GM19468 (cell line): ENCODE data around the gene EMC8.

Experiments
- ATAC-seq: cut with Tn5 transposase; IDR thresholded peaks from one replicate; pipeline ENCODE4 v1.9.1; 2021; ENCODE audit warnings: mild to moderate bottlenecking, moderate library complexity, moderate number of reproducible peaks; ENCODE audit not compliant: unreplicated experiment; ENCODE audit errors: extremely low read depth

Gene EMC8

DNA sequence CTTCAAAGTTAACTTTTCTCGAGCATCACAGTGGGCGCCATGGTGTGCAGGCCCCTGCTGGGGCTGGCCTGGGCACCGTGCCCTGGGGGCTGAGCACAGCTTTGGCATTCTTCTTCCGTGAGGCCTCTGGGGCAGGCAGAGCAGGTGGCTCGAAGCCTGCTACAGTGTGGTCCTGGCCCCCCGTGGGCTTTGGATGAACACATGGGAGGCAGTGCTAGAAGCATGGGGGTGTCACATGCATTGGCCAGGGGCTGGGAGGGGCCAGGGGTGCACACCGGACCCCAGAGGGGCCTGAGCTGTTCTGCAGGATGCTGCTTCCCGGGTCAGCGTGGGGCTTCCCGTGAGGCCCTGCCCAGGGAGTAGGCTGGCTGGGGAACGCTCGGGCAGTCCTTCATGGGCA, 36.4 kb downstream of the EMC8 start:
- no peak for ATAC-seq

DNA sequence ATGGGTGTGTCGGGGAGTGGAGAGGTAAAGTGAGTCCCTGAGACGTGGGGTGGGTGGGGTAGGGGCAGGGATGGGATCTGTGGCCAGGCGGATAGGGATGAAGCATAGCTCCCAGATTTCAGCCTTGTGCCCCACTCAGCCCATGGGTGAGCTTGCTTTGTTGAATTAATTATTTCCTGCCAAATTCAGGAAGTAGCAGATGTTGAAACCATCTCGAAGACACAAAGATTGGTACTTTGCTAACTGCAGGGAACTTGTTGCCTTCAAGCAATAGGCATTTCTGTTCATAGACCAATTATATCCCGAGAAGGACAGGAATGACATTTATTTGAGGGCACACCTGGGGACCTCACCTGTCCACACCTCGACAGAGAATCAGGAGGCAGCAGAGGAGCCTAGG, 37.5 kb downstream of the EMC8 start:
- ATAC-seq, result no peak

DNA sequence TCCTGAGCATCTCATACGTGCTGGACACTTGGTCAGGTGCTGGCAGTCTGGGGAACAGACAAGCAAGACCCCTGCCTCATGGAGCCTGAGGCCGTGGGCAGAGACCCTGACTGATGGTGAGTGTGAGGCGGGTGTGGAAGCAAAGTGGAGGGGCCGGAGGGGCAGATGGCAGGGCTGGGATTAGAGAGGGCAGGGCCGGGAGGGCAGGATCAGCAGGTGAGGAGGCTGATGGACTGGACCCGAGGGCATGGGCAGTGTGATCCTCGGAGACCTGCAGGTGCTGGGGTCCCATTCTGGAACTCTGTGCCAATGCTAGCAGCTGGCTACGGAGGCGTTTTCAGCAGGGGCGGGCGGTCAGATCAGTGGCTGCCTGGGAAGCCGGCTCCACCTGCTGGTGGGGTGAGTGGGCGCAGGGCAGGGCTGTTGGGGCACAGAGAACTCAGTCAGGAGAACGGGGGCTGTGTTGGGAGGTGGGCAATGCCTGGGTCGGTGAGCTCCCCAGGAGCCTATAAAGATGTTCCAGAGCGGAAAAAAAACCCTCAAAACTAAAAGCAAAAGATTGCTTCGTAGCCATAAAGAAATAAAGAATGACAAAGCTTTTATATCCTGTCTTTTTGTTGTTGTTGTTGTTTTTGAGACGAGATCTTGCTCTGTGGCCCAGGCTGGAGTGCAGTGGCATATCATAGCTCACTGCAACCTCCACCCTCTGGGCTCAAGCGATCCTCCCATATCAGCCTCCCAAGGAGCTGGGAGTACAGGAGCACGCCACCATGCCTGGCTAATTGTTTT, 39.5 kb downstream of the EMC8 start:
- ATAC-seq, result no peak

DNA sequence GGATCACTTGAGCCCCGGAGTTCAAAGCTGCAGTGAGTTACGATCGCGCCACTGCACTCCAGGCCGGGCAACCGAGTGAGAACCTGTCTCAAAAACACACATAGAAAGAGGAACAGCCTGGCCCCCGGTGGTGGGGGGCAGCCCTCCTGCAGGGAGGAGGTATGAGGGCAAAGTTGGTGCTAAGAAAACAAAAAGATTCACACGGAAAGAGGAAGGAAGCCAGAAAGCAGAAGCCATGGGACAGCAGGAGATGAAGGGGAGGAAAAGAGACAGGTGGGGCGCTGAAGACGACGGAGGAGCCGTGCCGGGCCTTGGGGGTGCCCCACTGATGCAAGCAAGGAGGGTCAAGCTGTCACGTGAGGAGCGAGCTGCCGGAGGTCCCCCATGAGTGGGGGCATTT, 40.2 kb downstream of the EMC8 start:
- no peak for ATAC-seq

DNA sequence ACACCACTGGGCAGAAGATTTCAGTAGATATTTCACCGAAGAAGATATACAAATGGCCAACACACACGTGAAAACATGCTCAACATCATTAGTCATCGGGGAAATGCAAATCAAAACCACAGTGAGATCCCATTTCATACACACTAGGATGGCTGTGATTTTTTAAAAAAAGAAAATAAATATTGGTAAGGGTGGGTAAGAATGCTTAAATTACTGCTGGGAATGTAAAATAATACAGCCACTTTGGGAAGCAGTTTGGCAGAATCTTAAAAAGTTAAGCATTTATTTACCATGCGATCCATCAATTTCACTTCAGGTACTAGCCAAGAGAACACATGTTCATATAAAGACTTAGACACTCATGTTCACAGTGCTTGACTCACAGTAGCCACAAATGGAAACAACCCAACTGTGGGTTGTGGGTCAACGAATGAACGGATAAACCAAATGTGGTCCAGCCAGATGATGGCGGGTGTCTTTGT, 42.0 kb downstream of the EMC8 start:
- ATAC-seq, result peak; percentile 20

DNA sequence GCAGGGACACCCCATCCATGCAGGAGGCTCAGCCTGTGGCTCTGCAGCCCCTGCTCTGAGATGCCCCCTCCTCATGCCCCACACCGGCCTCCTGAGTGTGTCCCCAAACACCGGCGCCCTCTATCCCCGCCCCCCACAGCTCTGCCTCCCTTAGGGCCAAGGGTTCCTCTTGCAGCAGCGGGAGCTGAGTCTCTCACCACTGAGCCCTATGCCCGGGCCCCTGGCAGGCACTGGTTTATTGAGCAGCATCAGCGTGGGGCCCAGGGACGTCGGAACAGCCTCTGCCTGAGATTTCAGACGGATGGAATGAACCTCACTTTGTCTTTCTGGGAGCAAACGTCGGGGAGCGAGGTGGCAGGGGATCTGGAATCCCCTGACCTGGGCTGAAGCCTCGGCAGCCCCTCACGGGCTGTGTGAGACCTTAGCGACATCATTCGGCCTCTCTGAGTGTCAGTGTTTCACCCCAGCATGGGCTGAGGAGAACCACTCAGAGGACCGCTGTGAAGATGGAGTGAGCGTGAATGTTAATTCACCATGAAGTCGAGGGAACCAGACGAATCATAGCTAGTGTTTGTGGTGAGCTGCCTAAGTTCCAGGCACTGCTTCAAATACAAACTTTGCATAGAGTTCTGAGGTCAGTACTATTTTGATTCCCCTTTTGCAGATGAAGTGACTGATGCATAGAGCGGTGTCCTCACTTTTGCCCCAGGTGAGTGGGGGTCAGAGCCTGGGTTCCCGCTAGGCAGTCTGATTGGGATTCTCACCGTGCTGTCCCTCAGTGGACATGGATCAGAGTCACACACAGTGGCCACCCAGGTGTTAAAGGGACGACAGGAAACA, 43.2 kb downstream of the EMC8 start:
- ATAC-seq, result peak; percentile 52

DNA sequence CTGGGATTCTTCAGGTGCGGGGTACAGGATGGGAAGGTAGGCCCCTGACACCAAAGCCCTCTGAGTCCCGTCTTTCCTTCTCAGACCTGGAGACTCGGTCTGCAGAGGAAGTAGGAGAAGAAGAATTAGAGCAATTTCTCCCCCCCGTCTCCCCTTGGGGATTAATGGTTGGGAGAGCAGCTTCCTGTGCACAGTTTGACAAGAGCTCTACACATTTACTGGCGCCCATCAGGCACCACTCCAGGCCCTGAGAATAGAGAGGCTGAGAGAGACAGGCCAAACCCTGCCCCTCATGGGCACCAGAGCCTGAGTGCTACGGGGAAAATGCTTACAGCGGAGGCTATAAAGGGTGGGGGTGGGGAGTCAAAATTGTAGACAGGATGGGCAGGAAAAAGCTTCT, 44.9 kb downstream of the EMC8 start:
- no peak for ATAC-seq

DNA sequence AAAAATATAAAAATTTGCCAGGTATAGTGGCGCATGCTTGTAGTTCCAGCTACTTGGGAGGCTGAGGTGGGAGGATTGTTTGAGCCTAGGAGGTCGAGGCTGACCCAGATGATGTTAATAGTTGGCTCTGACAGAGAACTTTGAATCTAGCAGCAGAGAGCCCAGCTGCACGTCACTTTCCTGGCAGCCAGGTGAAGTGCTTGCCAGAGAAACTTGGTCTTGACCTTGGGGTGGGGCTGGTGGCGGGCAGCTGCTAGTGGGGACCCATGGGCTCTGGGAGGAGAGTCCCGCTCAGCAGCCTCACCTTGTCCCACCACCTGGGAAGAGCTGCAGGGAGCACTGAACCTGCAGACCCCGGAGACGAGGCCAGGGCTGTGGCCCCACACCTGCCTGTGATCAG, 45.4 kb downstream of the EMC8 start:
- ATAC-seq, result no peak

DNA sequence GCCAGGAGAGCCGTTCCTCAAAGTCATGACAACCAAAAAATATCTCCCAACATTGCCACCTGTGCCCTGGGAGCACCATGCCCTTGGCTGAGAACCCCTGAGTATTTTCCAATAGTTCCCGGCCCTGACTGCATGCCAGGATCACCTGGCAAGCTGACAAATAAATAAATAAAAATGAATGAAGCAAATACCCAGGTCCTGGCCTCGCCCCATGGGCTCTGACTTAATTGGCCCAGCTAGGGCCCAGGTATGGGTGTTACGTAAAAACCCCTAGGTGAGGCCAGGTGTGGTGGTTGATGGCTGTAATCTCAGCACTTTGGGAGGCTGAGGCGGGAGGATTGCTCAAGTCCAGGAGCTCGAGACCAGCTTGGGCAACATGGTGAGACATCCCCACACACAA, 45.8 kb downstream of the EMC8 start:
- ATAC-seq, result no peak

DNA sequence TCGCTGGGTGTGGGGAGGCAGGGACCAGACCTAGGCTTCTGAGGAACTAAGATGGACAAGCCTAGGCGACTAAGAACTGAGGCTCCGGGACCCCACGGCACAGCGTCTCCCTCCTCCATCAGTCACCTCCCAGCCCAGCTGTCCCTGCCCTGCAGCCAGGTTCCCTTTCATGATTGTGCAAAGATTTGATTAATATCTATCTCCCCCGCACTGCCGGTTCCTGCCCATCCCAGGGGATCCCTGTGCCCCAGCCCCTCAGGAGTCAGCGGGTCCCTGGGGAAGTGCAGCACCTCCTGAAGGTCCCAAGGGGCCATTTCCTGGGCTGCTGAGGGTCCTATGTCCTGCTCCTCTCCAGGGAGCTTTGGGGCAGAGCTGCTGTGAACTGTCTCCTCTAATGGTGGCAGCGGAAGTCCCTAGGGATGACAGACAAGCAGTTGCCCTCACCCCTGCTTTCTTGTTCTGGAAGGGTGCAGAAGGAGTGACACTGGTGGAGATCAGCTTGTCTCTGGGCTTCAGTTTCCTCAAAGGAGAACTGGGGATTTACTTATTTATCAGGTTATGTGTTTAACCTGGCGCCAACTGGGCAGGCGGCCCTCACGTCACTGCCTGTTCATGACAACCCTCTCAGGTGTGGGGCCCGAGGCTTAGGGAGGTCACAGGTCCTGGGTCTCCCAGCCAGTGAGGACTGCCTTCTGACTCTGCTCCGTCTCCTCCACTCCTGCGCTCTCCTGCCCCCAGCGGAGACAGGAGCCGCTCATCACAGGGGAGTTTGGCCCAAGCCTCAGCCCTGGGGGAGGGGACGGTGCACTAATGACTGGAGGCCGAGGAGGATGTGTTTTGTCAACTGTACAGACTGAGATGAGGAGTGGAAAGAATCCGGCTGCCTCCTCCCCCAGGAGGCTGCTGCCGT, 46.6 kb downstream of the EMC8 start:
- ATAC-seq, result no peak

DNA sequence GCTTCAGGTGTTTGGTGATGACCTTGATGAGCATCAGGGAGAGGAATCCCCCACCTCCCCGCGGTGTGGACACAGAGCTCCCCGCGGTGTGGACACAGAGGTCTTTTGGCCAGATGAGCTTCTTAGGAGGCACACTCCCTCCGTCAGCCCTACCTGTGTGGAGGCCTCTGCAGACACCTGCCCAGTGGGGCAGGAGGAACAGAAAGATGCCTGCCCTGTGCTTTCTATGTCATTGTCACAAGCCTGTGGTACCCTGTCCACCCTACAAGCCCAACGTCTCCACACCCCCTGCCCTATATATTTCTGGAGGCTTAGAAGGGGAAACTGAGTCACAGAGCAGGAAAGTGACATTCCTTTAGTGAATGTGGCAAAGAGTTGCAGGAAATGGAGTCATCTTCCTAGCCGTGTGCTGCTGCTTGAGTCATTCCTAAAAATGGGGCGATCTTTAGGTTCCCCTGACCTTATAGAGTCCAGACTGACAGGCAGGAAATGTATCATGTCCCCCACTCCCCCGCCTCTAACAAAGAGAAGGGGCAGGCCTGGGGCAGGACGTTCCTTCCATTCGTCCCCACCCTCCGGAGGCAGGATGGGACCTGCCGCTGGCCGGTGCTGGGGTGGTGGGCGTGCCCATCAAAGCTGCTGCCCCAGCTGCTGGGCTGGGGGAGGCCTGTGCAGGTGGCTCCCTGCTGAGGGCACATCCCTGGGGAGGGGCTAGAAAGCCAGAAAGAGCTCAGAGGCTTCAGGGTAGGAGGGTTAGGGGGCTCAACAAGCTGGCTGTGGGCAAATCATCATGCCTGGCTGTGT, 47.4 kb downstream of the EMC8 start:
- no peak for ATAC-seq

DNA sequence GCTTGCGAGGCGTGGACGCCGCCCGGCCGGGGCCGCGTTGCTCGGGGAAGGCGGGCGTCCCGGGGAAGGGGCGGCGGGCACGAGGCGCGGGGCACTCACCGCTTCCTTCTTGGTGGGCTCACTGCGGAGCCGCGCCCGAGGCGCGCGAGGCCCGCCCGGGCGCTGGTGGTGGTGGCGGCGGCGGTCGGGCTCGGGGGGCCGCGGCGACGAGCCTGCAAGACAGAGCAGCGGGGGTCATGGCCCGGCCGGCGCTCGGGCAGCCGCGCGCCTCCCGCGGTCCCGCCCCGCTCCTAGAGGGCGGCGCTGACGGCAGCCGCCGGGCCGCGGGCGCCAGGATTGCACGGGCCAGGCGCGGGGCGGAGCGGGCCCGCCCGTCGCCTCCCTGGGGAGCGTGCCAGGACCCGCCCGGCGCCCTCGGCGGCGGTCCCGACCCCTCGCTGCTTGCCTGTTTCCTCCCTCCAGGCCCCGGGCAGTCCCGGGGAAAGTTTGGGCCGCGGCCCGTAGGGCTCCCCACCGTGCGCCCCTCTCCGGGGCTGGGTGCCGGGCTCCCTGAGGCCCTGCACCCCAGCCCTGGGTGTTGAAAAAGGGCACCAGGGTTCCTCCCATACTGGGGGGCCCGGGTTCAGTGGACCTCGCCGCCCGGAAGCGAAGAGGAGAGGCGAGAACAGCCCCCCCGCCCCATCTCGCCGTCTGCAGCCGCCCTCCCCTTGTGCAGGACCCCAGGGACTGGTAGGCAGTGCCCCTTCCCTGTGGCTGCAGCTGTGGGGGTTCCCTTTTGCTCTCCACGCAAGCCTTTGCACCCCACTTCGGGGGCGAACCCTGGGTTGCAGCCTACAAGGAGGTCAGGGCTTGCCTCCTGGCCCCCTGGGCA, 48.3 kb downstream of the EMC8 start, which contains the start of gene C16orf74:
Gene C16orf74 (minus strand): TSS at position 270 of the 871 bp plus-strand sequence. CDS start 15,879 bp downstream, outside the sequence.
- ATAC-seq, result no peak

DNA sequence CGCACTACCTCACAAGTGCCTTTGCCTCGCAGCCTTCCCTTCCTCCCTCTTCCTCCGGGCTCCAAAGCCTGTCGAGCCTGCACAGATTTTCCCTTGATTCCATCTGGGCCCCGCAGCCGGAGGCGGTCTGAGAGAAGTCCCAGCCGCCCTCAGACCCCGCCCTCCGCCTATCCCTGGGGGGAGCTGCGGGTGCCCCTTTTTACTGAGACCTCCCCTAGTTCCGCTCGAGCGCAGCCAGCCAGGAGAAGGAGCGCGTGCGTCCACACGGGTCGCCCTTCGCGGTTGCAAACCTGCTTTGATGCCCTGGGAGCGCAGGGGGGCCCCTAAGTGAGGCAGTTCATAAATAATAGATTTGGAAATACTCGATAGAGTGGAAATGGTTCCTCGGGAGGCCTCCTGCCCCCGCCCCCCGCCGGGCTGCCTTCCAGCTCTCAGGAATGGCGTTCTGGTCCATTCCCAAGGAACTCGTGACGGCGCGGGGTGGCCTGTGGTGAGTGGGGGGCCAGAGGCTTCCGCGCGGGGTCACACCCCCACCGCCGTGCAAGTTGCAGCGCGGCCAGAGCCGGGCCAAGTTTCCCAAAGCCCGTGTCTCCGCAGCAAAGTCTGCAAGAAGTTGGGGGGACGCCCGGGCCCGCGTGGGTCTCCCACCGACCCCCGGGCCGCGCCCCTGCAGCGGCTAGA, 49.1 kb downstream of the EMC8 start:
- ATAC-seq, result no peak

DNA sequence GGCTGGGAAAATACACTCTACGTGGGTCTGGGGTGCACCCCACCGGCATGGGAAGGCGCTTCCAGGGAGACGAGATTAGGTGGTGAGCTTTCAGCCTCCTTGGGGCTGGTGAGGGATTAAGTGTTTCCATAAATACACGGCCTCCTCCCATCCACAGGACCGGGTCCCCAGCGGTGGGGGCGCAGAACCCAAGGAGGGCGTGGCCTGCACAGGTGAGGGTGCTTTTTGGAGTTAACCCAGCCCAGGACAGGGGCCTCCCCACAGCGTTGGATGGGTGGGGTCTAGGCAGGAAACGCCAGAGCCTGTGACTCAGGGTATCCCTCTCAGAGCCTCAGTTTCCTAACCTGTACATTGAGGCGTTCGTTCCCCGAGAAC, 49.6 kb downstream of the EMC8 start:
- no peak for ATAC-seq

DNA sequence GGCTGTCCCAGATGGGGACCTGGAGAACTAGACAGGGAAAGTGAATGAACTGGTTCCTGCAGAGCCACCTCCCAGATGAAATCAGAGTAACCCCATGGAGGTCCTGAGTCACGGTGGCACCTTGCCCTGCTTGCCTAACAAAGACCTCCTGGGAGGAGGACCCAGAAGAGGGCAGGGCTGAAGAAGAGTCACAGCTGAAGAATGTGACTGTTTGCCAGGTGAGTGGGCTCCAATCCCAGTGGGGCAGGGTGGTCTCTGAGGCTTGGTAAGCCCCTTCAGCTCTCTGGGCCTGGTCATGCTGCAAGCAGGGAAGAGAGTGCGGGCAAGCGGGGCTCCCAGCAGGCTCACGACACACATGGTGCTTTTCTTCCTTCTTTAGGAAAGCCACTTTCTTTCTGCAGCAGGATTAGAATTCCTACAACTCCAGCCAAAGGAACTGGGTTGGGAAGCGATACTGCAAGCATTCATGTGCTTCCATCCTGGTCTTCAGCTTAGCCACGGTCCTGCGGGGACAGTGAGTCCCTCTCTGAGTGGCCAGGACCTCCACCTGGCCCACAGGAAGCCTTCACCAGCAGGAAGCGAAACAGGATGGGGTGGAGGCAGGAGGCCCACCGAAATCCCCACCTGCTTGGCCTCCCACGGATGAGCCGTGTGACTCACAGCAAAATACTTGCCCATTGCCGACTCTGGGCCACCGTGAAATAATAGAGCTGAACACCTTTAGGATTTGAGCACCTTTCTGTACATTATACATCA, 52.7 kb downstream of the EMC8 start:
- ATAC-seq, result no peak

DNA sequence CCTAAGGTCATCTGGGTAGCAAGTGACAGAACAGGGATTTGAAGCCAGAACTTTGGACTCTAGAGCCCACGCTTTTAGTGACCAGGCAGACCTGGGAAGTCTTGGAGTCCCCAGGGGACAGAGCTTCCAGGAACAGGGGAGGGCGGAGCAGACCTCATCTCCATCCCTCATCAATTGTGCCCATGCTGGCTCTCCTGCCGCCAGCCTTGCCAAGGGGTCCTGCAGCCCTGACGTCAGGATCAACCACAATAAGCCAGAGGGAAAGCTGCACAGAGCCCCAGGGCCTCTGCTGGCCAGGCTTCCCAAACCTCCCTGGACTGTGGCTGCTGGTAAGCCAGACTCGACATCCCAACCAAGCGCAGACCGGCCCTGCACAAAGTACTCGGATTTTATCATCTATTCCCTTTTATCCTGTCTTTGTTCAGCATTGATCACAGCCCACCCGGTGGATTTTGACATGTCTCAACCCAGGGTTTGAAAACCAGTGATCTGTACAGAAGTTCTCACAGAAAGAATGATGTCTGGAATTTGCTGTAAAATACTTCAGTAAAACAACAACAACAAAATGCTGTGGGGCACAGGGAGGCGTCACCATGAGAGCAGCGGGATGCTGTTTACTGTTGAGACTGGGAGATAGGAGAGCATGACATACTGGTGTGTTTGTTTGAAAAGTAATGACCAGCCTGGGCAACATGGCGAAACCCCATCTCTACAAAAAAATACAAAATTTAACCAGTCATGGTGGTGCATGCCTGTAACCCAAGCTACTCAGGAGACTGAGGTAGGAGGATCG, 60.2 kb downstream of the EMC8 start:
- ATAC-seq, result no peak

DNA sequence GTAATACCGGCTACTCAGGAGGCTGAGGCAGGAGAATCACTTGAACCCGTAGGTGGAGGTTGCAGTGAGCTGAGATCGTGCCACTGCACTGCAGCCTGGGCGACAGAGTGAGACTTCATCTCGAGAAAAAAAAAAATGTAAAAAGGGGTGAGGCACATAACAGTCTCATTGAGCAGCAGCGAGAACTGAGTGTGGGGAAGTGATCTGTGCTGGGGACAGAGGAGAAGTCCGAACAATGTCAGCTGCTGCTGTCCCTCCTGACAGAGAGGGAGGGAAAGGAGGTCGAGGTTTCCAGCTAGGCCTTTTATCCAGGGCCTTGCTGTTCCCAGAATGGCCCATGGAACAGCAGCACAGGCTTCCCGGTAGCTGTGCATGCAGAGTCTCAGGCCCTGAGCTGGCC, 62.4 kb downstream of the EMC8 start:
- no peak for ATAC-seq
